GM10266 (cell line): Measurements from ENCODE around the gene MIB2.

Source experiments
- DNase-seq: peaks from one replicate; pipeline ENCODE4 v3.0.0; 2012; ENCODE audit errors: extremely low spot score
- CTCF ChIP-seq: IDR thresholded peaks from 2 replicates; pipeline ENCODE4 v1.5.1; 2012; ENCODE audit warnings: mild to moderate bottlenecking, low read depth; ENCODE audit not compliant: control insufficient read depth, insufficient read depth; ENCODE audit errors: missing control alignments

MIB2 gene

GRCh38 chr1:1603671-1604373 lies 11.5 kb upstream of the MIB2 start:
- no peak for DNase-seq
- TF ChIP-seq CTCF = no peak

- TF ChIP-seq CTCF = no peak
- no peak for DNase-seq
Observed at GRCh38 chr1:1604374-1605033, 10.8 kb upstream of the MIB2 start.

GRCh38 chr1:1605034-1605591 lies 10.2 kb upstream of the MIB2 start:
- no peak for TF ChIP-seq CTCF
- DNase-seq = no peak

GRCh38 chr1:1605724-1606123 lies 9.6 kb upstream of the MIB2 start:
- no peak for TF ChIP-seq CTCF
- no peak for DNase-seq

- DNase-seq = no peak
- TF ChIP-seq CTCF = no peak
Observed at GRCh38 chr1:1606232-1606631, 9.1 kb upstream of the MIB2 start.

- no peak for DNase-seq
- TF ChIP-seq CTCF = no peak
Observed at GRCh38 chr1:1609822-1610485, 5.3 kb upstream of the MIB2 start.
